ENCODE results near the gene STON1. TPM values are rescaled to one million over a fixed set of nuclear protein-coding genes. Genes with fewer than 3 reads are reported as not detected.
A peak's percentile ranks its signal among the peaks of the same experiment; 100 is the strongest.
"Not testable (repeated sequence)": the region's sequence is repeated elsewhere in the genome, so short reads cannot be mapped to it uniquely, and the experiment has no call there.

The STON1 gene
- total RNA-seq, 1 donor from 2014 or later = 0.93 TPM

- DNase-seq = no peak
- Mint-ChIP-seq H3K27ac (no peak overlapping the region), H3K36me3 (ENCODE audit: low read depth) (no peaks in the 10 kb centered on the region), H3K27me3 (peaks cover 7% of the 10 kb centered on the region), H3K9me3 (no peaks in the 10 kb centered on the region), H3K4me1 (no peaks in the 10 kb centered on the region), H3K4me3 (no peak overlapping the region)
- intact Hi-C loops (cut with micrococcal nuclease) = no loop called here
Measured at GRCh38 chr2:48597492-48597891, 67.5 kb downstream of the STON1 start.

GRCh38 chr2:48600204-48600813 lies 70.4 kb downstream of the STON1 start:
- Mint-ChIP-seq H3K4me1 (no peaks in the 10 kb centered on the region), H3K36me3 (ENCODE audit: low read depth) (no peaks in the 10 kb centered on the region), H3K27me3 (peaks cover 7% of the 10 kb centered on the region), H3K4me3 (no peak overlapping the region), H3K27ac (no peak overlapping the region), H3K9me3 (no peaks in the 10 kb centered on the region)
- DNase-seq = peak; percentile 71
- intact Hi-C loops (cut with micrococcal nuclease) = loop anchor here (5.0 kb wide), 1 partner anchor 1802 kb away; no protein-coding TSS in a partner anchor

GRCh38 chr2:48600917-48601316 lies 71.0 kb downstream of the STON1 start:
- H3K9me3 Mint-ChIP-seq = no peaks in the 10 kb centered on the region
- peaks cover 4% of the 10 kb centered on the region for H3K27me3 Mint-ChIP-seq
- intact Hi-C loops (cut with micrococcal nuclease) = loop anchor here (5.0 kb wide), 1 partner anchor 1801 kb away; no protein-coding TSS in a partner anchor
- H3K27ac Mint-ChIP-seq = no peak overlapping the region
- H3K4me3 Mint-ChIP-seq = no peak overlapping the region
- no peaks in the 10 kb centered on the region for H3K36me3 Mint-ChIP-seq (ENCODE audit: low read depth)
- H3K4me1 Mint-ChIP-seq = no peaks in the 10 kb centered on the region
- DNase-seq = no peak

- Mint-ChIP-seq H3K27me3 (peaks cover 4% of the 10 kb centered on the region), H3K4me3 (no peak overlapping the region), H3K4me1 (no peaks in the 10 kb centered on the region), H3K27ac (no peak overlapping the region), H3K9me3 (no peaks in the 10 kb centered on the region), H3K36me3 (ENCODE audit: low read depth) (no peaks in the 10 kb centered on the region)
- intact Hi-C loops (cut with micrococcal nuclease) = loop anchor here (5.0 kb wide), 1 partner anchor 1801 kb away; no protein-coding TSS in a partner anchor
- DNase-seq = peak; percentile 60
Measured at GRCh38 chr2:48601349-48601748, 71.4 kb downstream of the STON1 start.

GRCh38 chr2:48605482-48606175 lies 75.7 kb downstream of the STON1 start:
- intact Hi-C loops (cut with micrococcal nuclease) = no loop called here
- H3K27me3 Mint-ChIP-seq = peaks cover 1% of the 10 kb centered on the region
- H3K4me1 Mint-ChIP-seq = no peaks in the 10 kb centered on the region
- H3K36me3 Mint-ChIP-seq (ENCODE audit: low read depth) = no peaks in the 10 kb centered on the region
- DNase-seq = no peak
- H3K9me3 Mint-ChIP-seq = no peaks in the 10 kb centered on the region
- H3K4me3 Mint-ChIP-seq = no peak overlapping the region
- no peak overlapping the region for H3K27ac Mint-ChIP-seq

GRCh38 chr2:48607307-48608014 lies 77.5 kb downstream of the STON1 start:
- Mint-ChIP-seq H3K27ac (no peak overlapping the region), H3K9me3 (no peaks in the 10 kb centered on the region), H3K4me3 (no peak overlapping the region), H3K27me3 (peaks cover 2% of the 10 kb centered on the region), H3K4me1 (no peaks in the 10 kb centered on the region), H3K36me3 (ENCODE audit: low read depth) (no peaks in the 10 kb centered on the region)
- intact Hi-C loops (cut with micrococcal nuclease) = no loop called here
- DNase-seq = no peak

- no peak overlapping the region for H3K4me3 Mint-ChIP-seq
- peaks cover 2% of the 10 kb centered on the region for H3K27me3 Mint-ChIP-seq
- no peaks in the 10 kb centered on the region for H3K9me3 Mint-ChIP-seq
- H3K4me1 Mint-ChIP-seq = no peaks in the 10 kb centered on the region
- intact Hi-C loops (cut with micrococcal nuclease) = no loop called here
- DNase-seq = no peak
- no peak overlapping the region for H3K27ac Mint-ChIP-seq
- H3K36me3 Mint-ChIP-seq (ENCODE audit: low read depth) = no peaks in the 10 kb centered on the region
Measured at GRCh38 chr2:48613211-48613610, 83.3 kb downstream of the STON1 start.

GRCh38 chr2:48614581-48614980 lies 84.6 kb downstream of the STON1 start:
- DNase-seq; H3K4me3 Mint-ChIP-seq; intact Hi-C loops (cut with micrococcal nuclease); H3K27me3 Mint-ChIP-seq; H3K27ac Mint-ChIP-seq; H3K9me3 Mint-ChIP-seq; H3K4me1 Mint-ChIP-seq; H3K36me3 Mint-ChIP-seq (ENCODE audit: low read depth): not testable (repeated sequence)

- DNase-seq = no peak
- Mint-ChIP-seq H3K4me1 (no peaks in the 10 kb centered on the region), H3K27me3 (peaks cover 2% of the 10 kb centered on the region), H3K27ac (no peak within 1 kb of the TSS), H3K4me3 (no peak within 1 kb of the TSS), H3K36me3 (ENCODE audit: low read depth) (no peaks in the 10 kb centered on the region), H3K9me3 (no peaks in the 10 kb centered on the region)
- intact Hi-C loops (cut with micrococcal nuclease) = no loop called here
Measured at GRCh38 chr2:48617618-48618017, 87.7 kb downstream of the STON1 start, which contains the start of gene GTF2A1L. Gene GTF2A1L (plus strand): TSS chr2:48617856. CDS start chr2:48617875, 19 bp downstream.

GRCh38 chr2:48619526-48619925 lies 89.6 kb downstream of the STON1 start:
- Mint-ChIP-seq H3K27me3 (peaks cover 2% of the 10 kb centered on the region), H3K4me1 (no peaks in the 10 kb centered on the region), H3K4me3 (no peak overlapping the region), H3K9me3 (no peaks in the 10 kb centered on the region), H3K27ac (no peak overlapping the region), H3K36me3 (ENCODE audit: low read depth) (no peaks in the 10 kb centered on the region)
- DNase-seq = no peak
- intact Hi-C loops (cut with micrococcal nuclease) = no loop called here

GRCh38 chr2:48620604-48621003 lies 90.7 kb downstream of the STON1 start:
- Mint-ChIP-seq H3K9me3 (no peaks in the 10 kb centered on the region), H3K27me3 (peaks cover 2% of the 10 kb centered on the region), H3K27ac (no peak overlapping the region), H3K4me3 (no peak overlapping the region), H3K4me1 (no peaks in the 10 kb centered on the region), H3K36me3 (ENCODE audit: low read depth) (no peaks in the 10 kb centered on the region)
- no peak for DNase-seq
- intact Hi-C loops (cut with micrococcal nuclease) = no loop called here

- H3K27ac Mint-ChIP-seq; H3K9me3 Mint-ChIP-seq; H3K36me3 Mint-ChIP-seq (ENCODE audit: low read depth); H3K4me1 Mint-ChIP-seq; DNase-seq; H3K27me3 Mint-ChIP-seq; intact Hi-C loops (cut with micrococcal nuclease); H3K4me3 Mint-ChIP-seq: not testable (repeated sequence)
Measured at GRCh38 chr2:48622691-48623090, 92.7 kb downstream of the STON1 start.

- no peak overlapping the region for H3K4me3 Mint-ChIP-seq
- no peaks in the 10 kb centered on the region for H3K4me1 Mint-ChIP-seq
- H3K27me3 Mint-ChIP-seq = peaks cover 1% of the 10 kb centered on the region
- DNase-seq = no peak
- H3K27ac Mint-ChIP-seq = no peak overlapping the region
- H3K36me3 Mint-ChIP-seq (ENCODE audit: low read depth) = no peaks in the 10 kb centered on the region
- no peaks in the 10 kb centered on the region for H3K9me3 Mint-ChIP-seq
- intact Hi-C loops (cut with micrococcal nuclease) = no loop called here
Measured at GRCh38 chr2:48624696-48625095, 94.7 kb downstream of the STON1 start.

- H3K9me3 Mint-ChIP-seq = no peaks in the 10 kb centered on the region
- H3K36me3 Mint-ChIP-seq (ENCODE audit: low read depth) = no peaks in the 10 kb centered on the region
- H3K27ac Mint-ChIP-seq = no peak overlapping the region
- no peak for DNase-seq
- intact Hi-C loops (cut with micrococcal nuclease) = no loop called here
- no peaks in the 10 kb centered on the region for H3K4me1 Mint-ChIP-seq
- H3K27me3 Mint-ChIP-seq = peaks cover 2% of the 10 kb centered on the region
- H3K4me3 Mint-ChIP-seq = no peak overlapping the region
Measured at GRCh38 chr2:48626047-48626446, 96.1 kb downstream of the STON1 start.
